Measurements from ENCODE around the gene CNIH4. TPM values are rescaled to one million over a fixed set of nuclear protein-coding genes. Genes with fewer than 3 reads are reported as not detected.
"Not testable (repeated sequence)": the region's sequence is repeated elsewhere in the genome, so short reads cannot be mapped to it uniquely, and the experiment has no call there.

Gene CNIH4
- total and polyA plus RNA-seq, 10 of the 15 experiments (the other 5 are each of a cell fraction or from before 2014, with no cell fraction given), result 23.2 to 173 (median 51.4) TPM

DNA sequence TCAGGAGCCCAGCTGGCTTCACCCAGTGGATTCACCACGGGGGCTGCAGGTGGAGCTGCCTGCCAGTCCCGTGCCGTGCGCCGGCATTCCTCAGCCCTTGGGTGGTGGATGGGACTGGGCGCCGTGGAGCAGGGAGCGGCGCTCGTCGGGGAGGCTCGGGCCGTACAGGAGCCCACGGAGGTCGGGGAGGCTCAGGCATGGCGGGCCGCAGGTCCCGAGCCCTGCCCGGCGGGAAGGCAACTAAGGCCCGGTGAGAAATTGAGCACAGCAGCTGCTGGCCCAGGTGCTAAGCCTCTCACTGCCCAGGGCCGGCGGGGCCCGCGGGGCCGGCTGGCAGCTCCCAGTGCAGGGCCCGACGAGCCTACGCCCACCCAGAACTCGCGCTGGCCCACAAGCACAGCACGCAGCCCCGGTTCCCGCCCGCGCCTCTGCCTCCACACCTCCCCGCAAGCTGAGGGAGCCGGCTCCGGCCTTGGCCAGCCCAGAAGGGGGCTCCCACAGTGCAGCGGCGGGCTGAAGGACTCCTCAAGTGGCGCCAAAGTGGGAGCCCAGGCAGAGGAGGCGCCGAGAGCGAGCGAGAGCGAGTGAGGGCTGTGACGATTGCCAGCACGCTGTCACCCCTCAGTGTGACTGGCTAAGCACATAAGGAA lies 4.1 kb upstream of the CNIH4 start:
- H3K4me2 ChIP-seq (ENCODE audit: control insufficient read depth, insufficient read depth); H3K27ac ChIP-seq (ENCODE audit: control insufficient read depth, insufficient read depth); BruUV-seq (replicated peaks); H3K36me3 ChIP-seq (ENCODE audit: control insufficient read depth in 2 of 2, insufficient read depth in 2 of 2, low read length in 1 of 2); H3K9me3 ChIP-seq (replicated peaks; ENCODE audit: control insufficient read depth, insufficient read depth, low read length); ATAC-seq; POLR2A ChIA-PET; intact Hi-C loops (cut with micrococcal nuclease; ENCODE audit: unreplicated experiment); H3K4me3 ChIP-seq; H3K79me2 ChIP-seq (ENCODE audit: control insufficient read depth, insufficient read depth, low read length); RAD21 ChIA-PET (ENCODE audit: unreplicated experiment); FAIRE-seq; H3K9ac ChIP-seq (ENCODE audit: control insufficient read depth, insufficient read depth, low read length); H4K20me1 ChIP-seq (ENCODE audit: control insufficient read depth, insufficient read depth); H3K4me1 ChIP-seq (ENCODE audit: control insufficient read depth, insufficient read depth, low read length); in situ Hi-C loops (cut with MboI); H3K27me3 ChIP-seq (replicated peaks in 1 of 2; ENCODE audit: control insufficient read depth in 2 of 2, insufficient read depth in 2 of 2, low read length in 1 of 2); DNase-seq (ENCODE audit: low read depth, low spot score); H2AFZ ChIP-seq (ENCODE audit: control insufficient read depth, low read depth, low read length): not testable (repeated sequence)
- CTCF ChIA-PET, result interaction anchor here (1.1 to 2.3 kb wide), 2 partner anchors 19 to 105 kb away, joined by 3 to 10 read pairs; no protein-coding TSS in a partner anchor
- SMC1A ChIA-PET (ENCODE audit: uncharacterized antibody, unreplicated experiment), result interaction anchor here (1.3 to 1.5 kb wide), 3 partner anchors 8 to 17 kb away, joined by 3 to 7 read pairs (median 3); no protein-coding TSS in a partner anchor
- 94% methylated on average over 42 of the region's 49 CpGs for WGBS (ENCODE audit: insufficient coverage, insufficient replicate concordance, low lambda C conversion rate, missing lambda C conversion rate)

- Histone ChIP-seq H3K79me2 (ENCODE audit: control insufficient read depth, insufficient read depth, low read length) (peaks cover 21% of the 10 kb centered on the region), H3K4me1 (ENCODE audit: control insufficient read depth, insufficient read depth, low read length) (no peaks in the 10 kb centered on the region), H4K20me1 (ENCODE audit: control insufficient read depth, insufficient read depth) (no peaks in the 10 kb centered on the region), H3K9ac (ENCODE audit: control insufficient read depth, insufficient read depth, low read length) (no peak overlapping the region), H3K36me3 (ENCODE audit: control insufficient read depth in 2 of 2, insufficient read depth in 2 of 2, low read length in 1 of 2) (no peaks in the 10 kb centered on the region), H3K27me3 (replicated peaks in 1 of 2; ENCODE audit: control insufficient read depth in 2 of 2, insufficient read depth in 2 of 2, low read length in 1 of 2) (no peaks in the 10 kb centered on the region), H2AFZ (ENCODE audit: control insufficient read depth, low read depth, low read length) (no peak overlapping the region), H3K4me2 (ENCODE audit: control insufficient read depth, insufficient read depth) (no peak overlapping the region), H3K4me3 (no peak overlapping the region), H3K27ac (ENCODE audit: control insufficient read depth, insufficient read depth) (no peak overlapping the region), H3K9me3 (replicated peaks; ENCODE audit: control insufficient read depth, insufficient read depth, low read length) (no peaks in the 10 kb centered on the region; the same call in 2 of the 3 replicates)
- CTCF ChIA-PET, result interaction anchor here (0.8 to 1.4 kb wide), 5 partner anchors 11 to 238 kb away, joined by 3 to 6 read pairs (median 3); partner anchors contain the start of gene NVL
- BruUV-seq (replicated peaks), result no TSS peak
- in situ Hi-C loops (cut with MboI), result no loop called here
- intact Hi-C loops (cut with micrococcal nuclease; ENCODE audit: unreplicated experiment), result no loop called here
- WGBS (ENCODE audit: insufficient coverage, insufficient replicate concordance, low lambda C conversion rate, missing lambda C conversion rate), result 86% methylated on average over 5 of the region's 5 CpGs
- ATAC-seq (no peak), FAIRE-seq (no peak), DNase-seq (ENCODE audit: low read depth, low spot score) (no peak)
- POLR2A ChIA-PET, result interaction anchor here (0.6 to 1.2 kb wide), 2 partner anchors 11 to 41 kb away, joined by 3 to 4 read pairs; no protein-coding TSS in a partner anchor
- TF ChIP-seq KLF5 (IDR thresholded peaks at IDR 0.05; ENCODE audit: partially characterized antibody), result no peak
- RAD21 ChIA-PET (ENCODE audit: unreplicated experiment), result interaction anchor here (1.2 kb wide), 1 partner anchor 103 kb away, joined by 5 read pairs; no protein-coding TSS in a partner anchor
- SMC1A ChIA-PET (ENCODE audit: uncharacterized antibody, unreplicated experiment), result interaction anchor here (0.9 to 1.5 kb wide), 4 partner anchors 11 to 238 kb away, joined by 3 to 7 read pairs (median 3); no protein-coding TSS in a partner anchor
Observed at GRCh38 chr1:224353975-224354925, 2.4 kb upstream of the CNIH4 start.
